Upper lobe of left lung (tissue), 4 donors: ENCODE measurements around the gene NPTN.

Experiments used
- CTCF ChIP-seq, 6 experiments: fragments of 450-650 bp in 4 of 6; fragments of 200-600 bp in 2 of 6; sonication (generic) in 2 of 6; IDR thresholded peaks; one replicate each; pipeline ENCODE4 v1.5.1; 2016 to 2019; ENCODE audit warnings: antibody characterized with exemption in 6 of 6
- POLR2A ChIP-seq, 4 donors: fragments of 450-650 bp; IDR thresholded peaks; one replicate each; pipeline ENCODE4 v1.5.1; 2016 to 2017; ENCODE audit warnings: antibody characterized with exemption in 4 of 4, mild to moderate bottlenecking in 2 of 4

- TF ChIP-seq POLR2A (IDR thresholded peaks at IDR 0.05), result no peak
- TF ChIP-seq CTCF (IDR thresholded peaks at IDR 0.05), result no peak
Measured at GRCh38 chr15:73677733-73678132, 44.5 kb upstream of the NPTN start.
